ENCODE results near the gene NEUROD4. TPM values are rescaled to one million over a fixed set of nuclear protein-coding genes. Genes with fewer than 3 reads are reported as not detected.

The NEUROD4 gene
- total and polyA plus RNA-seq, 2 experiments from 2014 or later, result not detected

DNA sequence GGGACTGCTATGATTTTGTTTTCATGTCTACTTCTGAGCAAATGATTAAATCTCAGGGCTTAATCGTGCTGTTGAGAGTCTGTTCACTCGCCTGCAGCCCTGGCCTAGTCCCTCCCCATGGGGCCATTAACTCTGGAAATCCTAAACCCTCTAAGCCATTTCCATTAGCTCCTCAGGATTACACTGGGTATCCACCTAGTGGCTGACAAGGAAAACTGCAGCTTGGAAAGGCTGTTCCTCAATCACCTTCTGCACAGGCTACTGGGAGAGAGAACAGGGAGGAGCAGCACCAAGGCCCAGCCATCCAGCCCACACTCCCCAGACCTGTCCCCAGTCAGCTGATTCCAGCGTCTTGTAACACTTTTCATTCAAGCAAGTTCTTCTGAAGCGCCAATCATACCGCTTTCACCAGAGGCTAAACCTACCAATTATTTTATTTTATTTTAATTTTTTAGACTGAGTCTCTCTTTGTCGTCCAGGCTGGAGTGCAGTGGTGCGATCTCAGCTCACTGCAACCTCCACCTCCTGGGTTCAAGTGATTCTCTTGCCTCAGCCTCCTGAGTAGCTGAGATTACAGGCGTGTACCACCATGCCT lies 48.7 kb downstream of the NEUROD4 start:
- Histone ChIP-seq H3K27me3 (no peaks in the 10 kb centered on the region), H3K36me3 (no peaks in the 10 kb centered on the region), H3K4me3 (no peak overlapping the region), H3K9me3 (ENCODE audit: low read depth) (no peaks in the 10 kb centered on the region), H3K27ac (no peak overlapping the region), H3K4me1 (ENCODE audit: low read depth) (no peaks in the 10 kb centered on the region)
- DNase-seq (ENCODE audit: low read depth in 1 of 2, low spot score in 1 of 2), result peak; percentile 73 to 75
- TF ChIP-seq, protein P1, sequence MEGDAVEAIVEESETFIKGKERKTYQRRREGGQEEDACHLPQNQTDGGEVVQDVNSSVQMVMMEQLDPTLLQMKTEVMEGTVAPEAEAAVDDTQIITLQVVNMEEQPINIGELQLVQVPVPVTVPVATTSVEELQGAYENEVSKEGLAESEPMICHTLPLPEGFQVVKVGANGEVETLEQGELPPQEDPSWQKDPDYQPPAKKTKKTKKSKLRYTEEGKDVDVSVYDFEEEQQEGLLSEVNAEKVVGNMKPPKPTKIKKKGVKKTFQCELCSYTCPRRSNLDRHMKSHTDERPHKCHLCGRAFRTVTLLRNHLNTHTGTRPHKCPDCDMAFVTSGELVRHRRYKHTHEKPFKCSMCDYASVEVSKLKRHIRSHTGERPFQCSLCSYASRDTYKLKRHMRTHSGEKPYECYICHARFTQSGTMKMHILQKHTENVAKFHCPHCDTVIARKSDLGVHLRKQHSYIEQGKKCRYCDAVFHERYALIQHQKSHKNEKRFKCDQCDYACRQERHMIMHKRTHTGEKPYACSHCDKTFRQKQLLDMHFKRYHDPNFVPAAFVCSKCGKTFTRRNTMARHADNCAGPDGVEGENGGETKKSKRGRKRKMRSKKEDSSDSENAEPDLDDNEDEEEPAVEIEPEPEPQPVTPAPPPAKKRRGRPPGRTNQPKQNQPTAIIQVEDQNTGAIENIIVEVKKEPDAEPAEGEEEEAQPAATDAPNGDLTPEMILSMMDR (IDR thresholded peaks at IDR 0.05; ENCODE audit: low read depth, low read length), result peak; percentile 87

DNA sequence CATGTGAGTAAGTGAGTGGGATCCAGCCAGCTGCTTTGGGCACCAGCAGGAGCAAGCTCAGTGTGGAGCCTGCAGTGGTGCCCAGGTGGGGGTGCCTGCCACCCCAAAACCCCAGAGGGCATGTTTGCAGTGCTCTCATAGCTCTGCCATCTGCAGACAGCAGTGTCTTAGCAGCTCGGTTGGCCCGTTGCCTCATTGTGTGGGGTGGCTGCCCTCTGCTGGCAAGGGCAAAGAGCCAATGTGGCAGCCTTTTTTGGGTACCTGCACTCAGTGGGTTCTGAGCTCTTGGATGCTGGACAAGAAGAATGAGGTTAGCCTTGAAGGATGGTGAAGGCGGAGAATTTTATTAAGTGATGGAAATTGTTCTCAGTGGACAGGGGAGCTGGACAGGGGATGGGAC lies 52.3 kb downstream of the NEUROD4 start:
- DNase-seq (ENCODE audit: low read depth in 1 of 2, low spot score in 1 of 2), result peak; percentile 17 to 20
- H3K27me3 ChIP-seq, result no peaks in the 10 kb centered on the region
- H3K4me3 ChIP-seq, result no peak overlapping the region
- TF ChIP-seq, protein P1 (IDR thresholded peaks at IDR 0.05; ENCODE audit: low read depth, low read length), result peak; percentile 28
- H3K36me3 ChIP-seq, result no peaks in the 10 kb centered on the region
- no peaks in the 10 kb centered on the region for H3K4me1 ChIP-seq (ENCODE audit: low read depth)
- H3K27ac ChIP-seq, result no peak overlapping the region
- H3K9me3 ChIP-seq (ENCODE audit: low read depth), result no peaks in the 10 kb centered on the region

DNA sequence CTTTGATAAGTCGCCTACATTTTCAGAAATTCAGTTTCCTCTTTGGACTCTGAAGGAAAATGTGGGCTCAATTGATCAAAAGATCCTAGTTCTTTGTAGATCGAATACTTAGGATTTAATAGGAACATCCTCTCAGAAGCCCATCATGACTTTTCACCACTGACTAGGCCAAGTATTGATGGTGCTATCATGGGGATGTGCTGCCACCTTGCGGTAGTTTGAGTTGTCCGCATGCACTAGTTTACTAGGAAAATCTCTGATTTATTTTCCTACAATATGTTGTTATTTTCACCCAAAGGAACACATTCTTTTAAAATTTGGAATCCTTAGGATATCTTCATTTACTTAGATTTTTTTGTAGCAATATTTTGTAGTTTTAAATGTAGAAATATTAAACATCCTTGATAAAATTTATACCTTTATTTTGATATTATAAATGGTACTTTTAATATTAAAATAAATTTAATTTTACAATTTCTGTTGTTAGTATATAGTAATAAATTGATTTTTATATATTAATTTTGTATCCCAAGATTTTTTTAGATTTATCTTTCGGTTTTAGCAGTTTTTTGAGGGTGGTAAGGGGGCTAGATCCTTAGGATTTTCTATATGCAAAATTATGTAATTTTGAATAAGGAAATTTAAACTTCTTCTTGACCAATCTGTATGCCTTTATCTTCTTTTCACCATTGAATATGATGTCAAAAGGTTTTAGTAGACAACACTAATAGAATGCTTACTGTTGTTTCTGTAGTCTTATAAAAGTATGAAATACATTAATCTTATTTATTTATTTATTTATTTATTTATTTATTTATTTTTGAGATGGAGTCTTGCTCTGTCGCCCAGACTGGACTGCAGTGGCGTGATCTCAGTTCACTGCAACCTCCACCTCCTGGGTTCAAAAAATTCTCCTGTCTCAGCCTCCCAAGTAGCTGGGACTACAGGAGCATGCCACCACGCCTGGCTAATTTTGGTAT lies 53.6 kb downstream of the NEUROD4 start:
- Histone ChIP-seq H3K9me3 (ENCODE audit: low read depth) (no peaks in the 10 kb centered on the region), H3K4me3 (no peak overlapping the region), H3K36me3 (no peaks in the 10 kb centered on the region), H3K27me3 (no peaks in the 10 kb centered on the region), H3K27ac (no peak overlapping the region), H3K4me1 (ENCODE audit: low read depth) (no peaks in the 10 kb centered on the region)
- TF ChIP-seq, protein P1 (IDR thresholded peaks at IDR 0.05; ENCODE audit: low read depth, low read length), result peak; percentile 83
- peak; percentile 81 to 82 for DNase-seq (ENCODE audit: low read depth in 1 of 2, low spot score in 1 of 2)

DNA sequence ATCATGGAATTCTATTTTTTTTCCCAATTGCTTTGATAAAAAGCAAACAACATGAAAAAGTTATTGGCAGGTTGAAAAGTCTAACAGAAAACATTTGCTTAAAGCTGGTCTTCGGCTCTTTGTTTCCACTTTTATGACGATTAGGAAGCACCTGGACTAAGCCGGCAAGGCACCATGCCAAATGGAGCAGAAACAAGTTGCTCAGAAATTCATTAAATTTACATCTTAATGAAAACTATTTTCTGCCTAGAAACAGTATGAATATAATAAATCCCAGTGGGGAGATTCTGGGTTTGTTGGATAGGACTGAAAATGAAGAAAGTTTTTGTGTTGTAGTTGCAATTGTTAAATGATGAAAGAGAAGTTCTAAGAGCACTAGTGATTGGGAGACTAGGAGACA lies 55.0 kb downstream of the NEUROD4 start:
- Histone ChIP-seq H3K27ac (no peak overlapping the region), H3K4me3 (no peak overlapping the region)

More for the DNA sequence above, 55.0 kb downstream of the NEUROD4 start:
- Histone ChIP-seq H3K36me3 (no peaks in the 10 kb centered on the region), H3K27me3 (no peaks in the 10 kb centered on the region), H3K9me3 (ENCODE audit: low read depth) (no peaks in the 10 kb centered on the region), H3K4me1 (ENCODE audit: low read depth) (no peaks in the 10 kb centered on the region)
- TF ChIP-seq, protein P1 (IDR thresholded peaks at IDR 0.05; ENCODE audit: low read depth, low read length), result no peak
- DNase-seq (ENCODE audit: low read depth in 1 of 2, low spot score in 1 of 2), result no peak

Other genes starting within 250 kb of the NEUROD4 start
- not detected in 2 replicates for gene MUCL1, start 165.5 kb upstream of the NEUROD4 start, total RNA-seq
- not detected in 2 replicates for gene MUCL1, start 165.5 kb upstream of the NEUROD4 start, polyA plus RNA-seq
- gene TESPA1, start 35.2 kb upstream of the NEUROD4 start, total RNA-seq, result not detected in 2 replicates
- gene TESPA1, start 35.2 kb upstream of the NEUROD4 start, polyA plus RNA-seq, result not detected in 2 replicates
- not detected in 2 replicates for gene OR9K2, start 106.4 kb downstream of the NEUROD4 start, total RNA-seq
- gene OR9K2, start 106.4 kb downstream of the NEUROD4 start, polyA plus RNA-seq, result not detected in 2 replicates
- not detected in 2 replicates for gene OR10A7, start 201.1 kb downstream of the NEUROD4 start, total RNA-seq
- not detected in 2 replicates for gene OR10A7, start 201.1 kb downstream of the NEUROD4 start, polyA plus RNA-seq
- not detected in 2 replicates for gene OR6C74, start 224.6 kb downstream of the NEUROD4 start, total RNA-seq
- gene OR6C74, start 224.6 kb downstream of the NEUROD4 start, polyA plus RNA-seq, result not detected in 2 replicates